Bronchial epithelial cell (primary cell): Measurements from ENCODE around the gene CAD. TPM values are rescaled to one million over a fixed set of nuclear protein-coding genes. Genes with fewer than 3 reads are reported as not detected.

Experiments used
- DNase-seq: peaks from one replicate; pipeline ENCODE4 v3.0.0-alpha.2; 2010; ENCODE audit warnings: low read depth
- FAIRE-seq: peaks from 2 replicates; lab custom pipeline; 2011; peaks lifted over from hg19 to GRCh38; lab: Jason Lieb, UNC
- H3K27me3 ChIP-seq: 2 replicates; pipeline ENCODE4 v1.5.1; 2011; ENCODE audit warnings: low read length; ENCODE audit not compliant: control insufficient read depth, insufficient read depth
- H3K36me3 ChIP-seq: 2 replicates; pipeline ENCODE4 v1.5.1; 2011; ENCODE audit warnings: low read length; ENCODE audit not compliant: control insufficient read depth, insufficient read depth
- H3K4me3 ChIP-seq: 2 replicates; pipeline ENCODE4 v1.5.1; 2011; ENCODE audit warnings: mild to moderate bottlenecking, low read depth, low read length, control low read depth
- CTCF ChIP-seq: IDR thresholded peaks from 2 replicates; pipeline ENCODE4 v1.5.1; 2011; ENCODE audit warnings: mild to moderate bottlenecking, moderate library complexity, low read length, control low read depth, inconsistent platforms; ENCODE audit not compliant: insufficient read depth, severe bottlenecking
- total RNA-seq: library from RNA; depleted of rRNA; stranded (reverse); fragments of >200 nt; gene quantifications from 2 replicates; pipeline ENCODE4 v1.2.1, GENCODE V29; 2014

CAD gene
- total RNA-seq, 1 donor from 2014 or later: 21.6 TPM

GRCh38 chr2:27211943-27212625, 5.1 kb upstream of the CAD start, which contains the start of the genes ATRAID and SLC5A6:
Gene ATRAID (plus strand): TSS chr2:27212041. CDS start chr2:27212369, 328 bp downstream.
Gene SLC5A6 (minus strand): TSS chr2:27212268. CDS start chr2:27207650, 4,618 bp downstream.
- FAIRE-seq: no peak
- peak; percentile 71 for DNase-seq
- H3K4me3 ChIP-seq: peak within 1 kb of the TSS; percentile 62
- peaks cover 8% of the 10 kb centered on the region for H3K36me3 ChIP-seq
- no peak for TF ChIP-seq CTCF
- H3K27me3 ChIP-seq: no peaks in the 10 kb centered on the region

- Histone ChIP-seq H3K27me3 (no peaks in the 10 kb centered on the region), H3K4me3 (peak overlapping the region; percentile 62), H3K36me3 (peaks cover 6% of the 10 kb centered on the region)
- DNase-seq: peak; percentile 56
- TF ChIP-seq CTCF: no peak
- FAIRE-seq: no peak
Observed at GRCh38 chr2:27212626-27213471, 4.3 kb upstream of the CAD start.

GRCh38 chr2:27214941-27215340, 2.2 kb upstream of the CAD start:
- peaks cover 8% of the 10 kb centered on the region for H3K36me3 ChIP-seq
- FAIRE-seq (no peak), DNase-seq (no peak)
- no peak for TF ChIP-seq CTCF
- no peaks in the 10 kb centered on the region for H3K27me3 ChIP-seq
- H3K4me3 ChIP-seq: no peak overlapping the region

GRCh38 chr2:27216416-27217137, 592 bp upstream of the CAD start:
- TF ChIP-seq CTCF: no peak
- peaks cover 14% of the 10 kb centered on the region for H3K36me3 ChIP-seq
- FAIRE-seq (no peak), DNase-seq (no peak)
- H3K27me3 ChIP-seq: no peaks in the 10 kb centered on the region
- peak overlapping the region; percentile 87 for H3K4me3 ChIP-seq

GRCh38 chr2:27218614-27219013, 1.4 kb downstream of the CAD start:
- FAIRE-seq: no peak

More at GRCh38 chr2:27218614-27219013, 1.4 kb downstream of the CAD start:
- Histone ChIP-seq H3K27me3 (no peaks in the 10 kb centered on the region), H3K4me3 (no peak overlapping the region), H3K36me3 (peaks cover 26% of the 10 kb centered on the region)
- DNase-seq: no peak
- TF ChIP-seq CTCF: no peak
